HG03558 (cell line): ENCODE results near the gene PPP3CA.

Source experiments
- ATAC-seq: cut with Tn5 transposase; IDR thresholded peaks from one replicate; pipeline ENCODE4 v1.9.1; 2021; ENCODE audit warnings: moderate number of reproducible peaks; ENCODE audit not compliant: unreplicated experiment; ENCODE audit errors: extremely low read depth

PPP3CA gene

GRCh38 chr4:101078950-101079349 lies 268.4 kb downstream of the PPP3CA start:
- ATAC-seq, result no peak

GRCh38 chr4:101076032-101076431 lies 271.3 kb downstream of the PPP3CA start:
- no peak for ATAC-seq

GRCh38 chr4:101075536-101075935 lies 271.8 kb downstream of the PPP3CA start:
- ATAC-seq, result no peak

- no peak for ATAC-seq
Observed at GRCh38 chr4:101074326-101074725, 273.0 kb downstream of the PPP3CA start.

GRCh38 chr4:101071241-101071640 lies 276.1 kb downstream of the PPP3CA start:
- no peak for ATAC-seq

- ATAC-seq, result no peak
Observed at GRCh38 chr4:101068115-101068514, 279.2 kb downstream of the PPP3CA start.

GRCh38 chr4:101067383-101067782 lies 279.9 kb downstream of the PPP3CA start:
- no peak for ATAC-seq

- ATAC-seq, result no peak
Observed at GRCh38 chr4:101066626-101067170, 280.6 kb downstream of the PPP3CA start.

GRCh38 chr4:101065935-101066485 lies 281.3 kb downstream of the PPP3CA start:
- ATAC-seq, result no peak

GRCh38 chr4:101065346-101065745 lies 282.0 kb downstream of the PPP3CA start:
- no peak for ATAC-seq

GRCh38 chr4:101064541-101065180 lies 282.7 kb downstream of the PPP3CA start:
- no peak for ATAC-seq

- no peak for ATAC-seq
Observed at GRCh38 chr4:101055392-101055791, 291.9 kb downstream of the PPP3CA start.

- ATAC-seq, result no peak
Observed at GRCh38 chr4:101050837-101051205, 296.5 kb downstream of the PPP3CA start.

- ATAC-seq, result no peak
Observed at GRCh38 chr4:101050088-101050836, 297.1 kb downstream of the PPP3CA start.

- no peak for ATAC-seq
Observed at GRCh38 chr4:101049549-101050001, 297.8 kb downstream of the PPP3CA start.

- no peak for ATAC-seq
Observed at GRCh38 chr4:101044766-101045165, 302.6 kb downstream of the PPP3CA start.

- ATAC-seq, result no peak
Observed at GRCh38 chr4:101042847-101043246, 304.5 kb downstream of the PPP3CA start.

GRCh38 chr4:101040776-101041175 lies 306.6 kb downstream of the PPP3CA start:
- ATAC-seq, result no peak

GRCh38 chr4:101039367-101039766 lies 308.0 kb downstream of the PPP3CA start:
- ATAC-seq, result no peak

- ATAC-seq, result no peak
Observed at GRCh38 chr4:101037938-101038413, 309.4 kb downstream of the PPP3CA start.

GRCh38 chr4:101037249-101037648 lies 310.1 kb downstream of the PPP3CA start:
- no peak for ATAC-seq
